ENCODE measurements around the gene LOXL3. TPM values are rescaled to one million over a fixed set of nuclear protein-coding genes. Genes with fewer than 3 reads are reported as not detected.

Gene LOXL3
- total RNA-seq, 4 donors from 2014 or later: 5.0 to 16.2 (median 13.5) TPM

- H3K4me1 ChIP-seq: peaks cover 0 to 35% (median 10%) of the 10 kb centered on the region in 4 donors
- no peaks in the 10 kb centered on the region for H3K27me3 ChIP-seq
- no peak for DNase-seq (ENCODE audit: low spot score in 2 of 2)
- TF ChIP-seq CTCF (IDR thresholded peaks at IDR 0.05) (no peak), POLR2A (IDR thresholded peaks at IDR 0.05) (no peak)
- peak overlapping the region in 1 of 4 donors; percentile 95 for H3K4me3 ChIP-seq
- no peaks in the 10 kb centered on the region for H3K9me3 ChIP-seq
- H3K36me3 ChIP-seq: peaks cover 0 to 15% (median 0%) of the 10 kb centered on the region in 3 donors
- 75 to 79% methylated on average over 14 of the region's 14 CpGs for WGBS, 2 donors
- peak overlapping the region in 2 of 4 donors; percentile 97 to 98 for H3K27ac ChIP-seq
Observed at GRCh38 chr2:74556159-74556558, 2.4 kb upstream of the LOXL3 start.

GRCh38 chr2:74555610-74556103 lies 1.9 kb upstream of the LOXL3 start:
- H3K27ac ChIP-seq: peak overlapping the region; percentile 89 to 98 (median 96)
- no peak for TF ChIP-seq POLR2A (IDR thresholded peaks at IDR 0.05)
- no peak for TF ChIP-seq EP300 (IDR thresholded peaks at IDR 0.05)
- TF ChIP-seq CTCF (IDR thresholded peaks at IDR 0.05): no peak

GRCh38 chr2:74554820-74555531 lies 1.2 kb upstream of the LOXL3 start:
- no peak for DNase-seq (ENCODE audit: low spot score in 2 of 2)
- TF ChIP-seq EP300 (IDR thresholded peaks at IDR 0.05): no peak
- no peak for TF ChIP-seq POLR2A (IDR thresholded peaks at IDR 0.05)
- Histone ChIP-seq H3K27me3 (no peaks in the 10 kb centered on the region), H3K4me3 (peak overlapping the region; percentile 72 to 95 (median 79)), H3K4me1 (peaks cover 0 to 46% (median 10%) of the 10 kb centered on the region in 4 donors), H3K9me3 (no peaks in the 10 kb centered on the region), H3K27ac (peak overlapping the region; percentile 89 to 98 (median 96)), H3K36me3 (peaks cover 0 to 15% (median 0%) of the 10 kb centered on the region in 3 donors)
- 3 to 4% methylated on average over 44 to 57 of the region's 58 CpGs for WGBS, 2 donors

More at GRCh38 chr2:74555610-74556103, 1.9 kb upstream of the LOXL3 start:
- no peak for DNase-seq (ENCODE audit: low spot score in 2 of 2)
- H3K4me3 ChIP-seq: peak overlapping the region; percentile 72 to 95 (median 79)
- 68 to 70% methylated on average over 14 to 17 of the region's 17 CpGs for WGBS, 2 donors
- peaks cover 0 to 15% (median 0%) of the 10 kb centered on the region in 3 donors for H3K36me3 ChIP-seq
- no peaks in the 10 kb centered on the region for H3K9me3 ChIP-seq
- peaks cover 0 to 39% (median 10%) of the 10 kb centered on the region in 4 donors for H3K4me1 ChIP-seq
- H3K27me3 ChIP-seq: no peaks in the 10 kb centered on the region

- Histone ChIP-seq H3K9me3 (no peaks in the 10 kb centered on the region), H3K27ac (peak overlapping the region; percentile 89 to 98 (median 96)), H3K27me3 (no peaks in the 10 kb centered on the region), H3K4me3 (peak overlapping the region; percentile 72 to 95 (median 79)), H3K4me1 (peaks cover 0 to 62% (median 20%) of the 10 kb centered on the region in 4 donors), H3K36me3 (peaks cover 0 to 15% (median 0%) of the 10 kb centered on the region in 3 donors)
- TF ChIP-seq POLR2A (IDR thresholded peaks at IDR 0.05): no peak
- TF ChIP-seq CTCF (IDR thresholded peaks at IDR 0.05): no peak
- no peak for TF ChIP-seq EP300 (IDR thresholded peaks at IDR 0.05)
- 30 to 36% methylated on average over 25 to 26 of the region's 27 CpGs for WGBS, 2 donors
- DNase-seq (ENCODE audit: low spot score in 2 of 2): no peak
Observed at GRCh38 chr2:74552914-74553811, 579 bp downstream of the LOXL3 start.

Measured in tibial nerve (tissue), 4 donors.